ENCODE measurements around the gene CEP76. TPM values are rescaled to one million over a fixed set of nuclear protein-coding genes. Genes with fewer than 3 reads are reported as not detected.
A peak's percentile ranks its signal among the peaks of the same experiment; 100 is the strongest.

CEP76 gene
- polyA plus RNA-seq, 1 donor (not counting 4 experiments of a cell fraction or from before 2014, with no cell fraction given): 10.7 TPM

GRCh38 chr18:12658426-12659138 lies 43.9 kb downstream of the CEP76 start:
- H3K4me1 ChIP-seq (ENCODE audit: control insufficient read depth, extremely low read depth, insufficient read depth, low read length): peaks cover 7% of the 10 kb centered on the region
- no peaks in the 10 kb centered on the region for H3K27me3 ChIP-seq (ENCODE audit: control insufficient read depth, extremely low read depth, insufficient read depth, low read length)
- H2AFZ ChIP-seq (ENCODE audit: control insufficient read depth, low read length): peak overlapping the region; percentile 78
- H3K27ac ChIP-seq (ENCODE audit: control insufficient read depth, insufficient read depth, low read length): peak overlapping the region; percentile 52
- no peaks in the 10 kb centered on the region for H3K9me1 ChIP-seq (ENCODE audit: control insufficient read depth, extremely low read depth, insufficient read depth, low read length)
- peak overlapping the region; percentile 85 to 98 (median 92) for H3K4me3 ChIP-seq (ENCODE audit: control insufficient read depth in 2 of 3, extremely low read depth in 1 of 3, insufficient read depth in 2 of 3, low read depth in 1 of 3, low read length in 3 of 3)
- peak overlapping the region; percentile 92 for H3K9ac ChIP-seq (ENCODE audit: control insufficient read depth, extremely low read depth, insufficient read depth, low read length)
- H4K20me1 ChIP-seq (ENCODE audit: control insufficient read depth, extremely low read depth, insufficient read depth, low read length): no peaks in the 10 kb centered on the region
- dilution Hi-C loops (cut with MboI; ENCODE audit: extremely low pct_ligation_motif_present, low sequenced_read_pairs): no loop called here
- FAIRE-seq (peak; percentile 48), DNase-seq (ENCODE audit: low read depth, low spot score) (no peak)
- TF ChIP-seq EZH2 (IDR thresholded peaks at IDR 0.05; ENCODE audit: low read length): no peak
- no peak for TF ChIP-seq CTCF (optimal IDR thresholded peaks at IDR 0.05 in 1 of 3, IDR thresholded peaks at IDR 0.05 in 1 of 3, conservative IDR thresholded peaks at IDR 0.05 in 1 of 3; ENCODE audit: extremely low read depth in 1 of 3, insufficient read depth in 2 of 3, low read length in 3 of 3)
- peaks cover 29% of the 10 kb centered on the region for H3K79me2 ChIP-seq (ENCODE audit: control insufficient read depth, insufficient read depth, low read length)
- H3K4me2 ChIP-seq (ENCODE audit: control insufficient read depth, extremely low read depth, insufficient read depth, low read depth, low read length): peak overlapping the region; percentile 60
- H3K9me3 ChIP-seq (ENCODE audit: control insufficient read depth, low read depth, low read length): no peaks in the 10 kb centered on the region
- no peaks in the 10 kb centered on the region for H3K36me3 ChIP-seq (ENCODE audit: control insufficient read depth in 2 of 2, extremely low read depth in 1 of 2, insufficient read depth in 2 of 2, low read length in 2 of 2)

GRCh38 chr18:12657684-12658425 lies 44.7 kb downstream of the CEP76 start, which contains the start of gene SPIRE1:
TSS of gene SPIRE1 (minus strand) at chr18:12658107. CDS start at chr18:12657866, 241 bp downstream.
- Histone ChIP-seq H3K79me2 (ENCODE audit: control insufficient read depth, insufficient read depth, low read length) (peaks cover 36% of the 10 kb centered on the region), H3K27me3 (ENCODE audit: control insufficient read depth, extremely low read depth, insufficient read depth, low read length) (no peaks in the 10 kb centered on the region), H2AFZ (ENCODE audit: control insufficient read depth, low read length) (peak within 1 kb of the TSS; percentile 88)

More at GRCh38 chr18:12657684-12658425, 44.7 kb downstream of the CEP76 start, which contains the start of gene SPIRE1:
- H3K9ac ChIP-seq (ENCODE audit: control insufficient read depth, extremely low read depth, insufficient read depth, low read length): peak within 1 kb of the TSS; percentile 92
- H3K4me3 ChIP-seq (ENCODE audit: control insufficient read depth in 2 of 3, extremely low read depth in 1 of 3, insufficient read depth in 2 of 3, low read depth in 1 of 3, low read length in 3 of 3): peak within 1 kb of the TSS; percentile 85 to 98 (median 92)
- no peaks in the 10 kb centered on the region for H3K36me3 ChIP-seq (ENCODE audit: control insufficient read depth in 2 of 2, extremely low read depth in 1 of 2, insufficient read depth in 2 of 2, low read length in 2 of 2)
- H3K27ac ChIP-seq (ENCODE audit: control insufficient read depth, insufficient read depth, low read length): peak within 1 kb of the TSS; percentile 91
- peaks cover 11% of the 10 kb centered on the region for H3K4me1 ChIP-seq (ENCODE audit: control insufficient read depth, extremely low read depth, insufficient read depth, low read length)
- no peaks in the 10 kb centered on the region for H3K9me3 ChIP-seq (ENCODE audit: control insufficient read depth, low read depth, low read length)
- peak within 1 kb of the TSS; percentile 77 for H3K4me2 ChIP-seq (ENCODE audit: control insufficient read depth, extremely low read depth, insufficient read depth, low read depth, low read length)
- TF ChIP-seq CTCF (optimal IDR thresholded peaks at IDR 0.05 in 1 of 3, IDR thresholded peaks at IDR 0.05 in 1 of 3, conservative IDR thresholded peaks at IDR 0.05 in 1 of 3; ENCODE audit: extremely low read depth in 1 of 3, insufficient read depth in 2 of 3, low read length in 3 of 3): peak in 1 of 3 experiments; percentile 11
- TF ChIP-seq EZH2 (IDR thresholded peaks at IDR 0.05; ENCODE audit: low read length): no peak
- DNase-seq (ENCODE audit: low read depth, low spot score): no peak
- FAIRE-seq: no peak
- dilution Hi-C loops (cut with MboI; ENCODE audit: extremely low pct_ligation_motif_present, low sequenced_read_pairs): no loop called here
- peaks cover 3% of the 10 kb centered on the region for H4K20me1 ChIP-seq (ENCODE audit: control insufficient read depth, extremely low read depth, insufficient read depth, low read length)
- peaks cover 2% of the 10 kb centered on the region for H3K9me1 ChIP-seq (ENCODE audit: control insufficient read depth, extremely low read depth, insufficient read depth, low read length)

Measured in keratinocyte (primary cell).